GM23338 (cell line): ENCODE measurements around the gene LTBP2. TPM values are rescaled to one million over a fixed set of nuclear protein-coding genes. Genes with fewer than 3 reads are reported as not detected.

Source experiments
- ATAC-seq: fragments of 200-7000 bp; cut with Tn5 transposase; 3 replicates; pipeline ENCODE4 v1.9.1; 2020
- DNase-seq: peaks from one replicate; pipeline ENCODE4 v3.0.0-alpha.2; 2015; ENCODE audit warnings: low spot score
- H2AFZ ChIP-seq: fragments of 200-600 bp; sonication (generic); 2 replicates; pipeline ENCODE4 v1.8.0; 2016; ENCODE audit warnings: antibody characterized with exemption, mild to moderate bottlenecking, moderate library complexity
- H3F3A ChIP-seq: fragments of 200-600 bp; sonication (generic); replicated peaks from 2 replicates; pipeline ENCODE4 v1.8.0; 2017; ENCODE audit warnings: antibody characterized with exemption, mixed run types, low read depth
- H3K27ac ChIP-seq: fragments of 200-600 bp; sonication (generic); 2 replicates; pipeline ENCODE4 v1.6.1; 2016; ENCODE audit warnings: low read depth
- H3K27me3 ChIP-seq: fragments of 200-600 bp; sonication (generic); 2 replicates; pipeline ENCODE4 v1.8.0; 2016; ENCODE audit warnings: mild to moderate bottlenecking, mixed run types, moderate library complexity; ENCODE audit not compliant: insufficient read depth
- H3K36me3 ChIP-seq: fragments of 200-600 bp; sonication (generic); 2 replicates; pipeline ENCODE4 v1.8.0; 2016; ENCODE audit warnings: mild to moderate bottlenecking; ENCODE audit not compliant: insufficient read depth
- H3K4me1 ChIP-seq: fragments of 200-600 bp; sonication (generic); 2 replicates; pipeline ENCODE4 v1.8.0; 2016; ENCODE audit warnings: mild to moderate bottlenecking, moderate library complexity; ENCODE audit not compliant: insufficient read depth
- H3K4me2 ChIP-seq: fragments of 200-600 bp; sonication (generic); 2 replicates; pipeline ENCODE4 v1.7.1; 2017; ENCODE audit warnings: mixed run types
- H3K4me3 ChIP-seq: fragments of 200-600 bp; sonication (generic); 2 replicates; pipeline ENCODE4 v1.6.1; 2016; ENCODE audit warnings: mixed run types
- H3K79me2 ChIP-seq: fragments of 200-600 bp; sonication (generic); replicated peaks from 2 replicates; pipeline ENCODE4 v1.8.0; 2017; ENCODE audit warnings: mild to moderate bottlenecking; ENCODE audit not compliant: insufficient read depth
- H3K9me2 ChIP-seq: fragments of 200-600 bp; sonication (generic); 2 replicates; pipeline ENCODE4 v1.8.0; 2017; ENCODE audit not compliant: insufficient read depth
- H4K20me1 ChIP-seq: fragments of 200-600 bp; sonication (generic); replicated peaks from 2 replicates; pipeline ENCODE4 v1.8.0; 2017; ENCODE audit warnings: mild to moderate bottlenecking; ENCODE audit not compliant: insufficient read depth
- H3K27ac Mint-ChIP-seq: 2 replicates; pipeline ENCODE4 v1.8.0; 2020; ENCODE audit warnings: inconsistent platforms, mild to moderate bottlenecking, moderate library complexity, mixed read lengths
- H3K27me3 Mint-ChIP-seq: 3 replicates; pipeline ENCODE4 v1.8.0; 2022; ENCODE audit warnings: low read depth, mild to moderate bottlenecking, moderate library complexity, mixed read lengths, inconsistent platforms; ENCODE audit not compliant: insufficient read depth, poor library complexity
- H3K36me3 Mint-ChIP-seq: 3 replicates; pipeline ENCODE4 v1.8.0; 2021; ENCODE audit warnings: low read depth, mild to moderate bottlenecking, inconsistent platforms, moderate library complexity, mixed read lengths
- H3K4me1 Mint-ChIP-seq: 3 replicates; pipeline ENCODE4 v1.8.0; 2020; ENCODE audit warnings: mild to moderate bottlenecking, inconsistent platforms, mixed read lengths
- H3K4me3 Mint-ChIP-seq: 3 replicates; pipeline ENCODE4 v1.8.0; 2021; ENCODE audit warnings: moderate library complexity, mild to moderate bottlenecking, inconsistent platforms, mixed read lengths
- H3K9me3 Mint-ChIP-seq: 3 replicates; pipeline ENCODE4 v1.8.0; 2020; ENCODE audit warnings: moderate library complexity, mild to moderate bottlenecking, inconsistent platforms, mixed read lengths
- CREB1 ChIP-seq: fragments of 250-450 bp; sonication (Bioruptor Pico); IDR thresholded peaks from 2 replicates; pipeline ENCODE4 v1.5.0; 2020; ENCODE audit warnings: low read depth, mild to moderate bottlenecking, moderate library complexity
- CTCF ChIP-seq, 2 experiments: fragments of 200-600 bp in 1 of 2; sonication (generic) in 1 of 2; conservative IDR thresholded peaks; 2 replicates each; pipeline versions ENCODE4 v1.5.1 to v1.6.1; 2016 to 2017; ENCODE audit warnings: antibody characterized with exemption in 2 of 2, low read depth in 2 of 2, mild to moderate bottlenecking in 2 of 2, moderate library complexity in 1 of 2
- ETS1 ChIP-seq: IDR thresholded peaks from 2 replicates; pipeline ENCODE4 v1.6.1; 2016; ENCODE audit warnings: antibody characterized with exemption
- EZH2 ChIP-seq: fragments of 200-600 bp; sonication (generic); IDR thresholded peaks from one replicate; pipeline ENCODE4 v1.8.0; 2017; ENCODE audit warnings: antibody characterized with exemption, mild to moderate bottlenecking, low read depth; ENCODE audit not compliant: unreplicated experiment
- EZH2phosphoT487 ChIP-seq: fragments of 200-600 bp; sonication (generic); IDR thresholded peaks from one replicate; pipeline ENCODE4 v1.8.1; 2018; ENCODE audit warnings: antibody characterized with exemption; ENCODE audit not compliant: unreplicated experiment
- JUNB ChIP-seq: IDR thresholded peaks from one replicate; pipeline ENCODE4 v1.6.1; 2016; ENCODE audit warnings: antibody characterized with exemption; ENCODE audit not compliant: unreplicated experiment
- NANOG ChIP-seq: IDR thresholded peaks from 2 replicates; pipeline ENCODE4 v1.6.1; 2016; ENCODE audit warnings: antibody characterized with exemption, borderline replicate concordance
- POLR2AphosphoS5 ChIP-seq: IDR thresholded peaks from 2 replicates; pipeline ENCODE4 v1.6.1; 2016; ENCODE audit warnings: antibody characterized with exemption, low read depth
- REST ChIP-seq: IDR thresholded peaks from one replicate; pipeline ENCODE4 v1.6.1; 2018; ENCODE audit warnings: antibody characterized with exemption; ENCODE audit not compliant: unreplicated experiment
- STAT1 ChIP-seq: IDR thresholded peaks from one replicate; pipeline ENCODE4 v1.6.1; 2016; ENCODE audit warnings: antibody characterized with exemption; ENCODE audit not compliant: unreplicated experiment
- ZNF114 ChIP-seq: fragments of 250-450 bp; sonication (Bioruptor Pico); IDR thresholded peaks from 2 replicates; pipeline ENCODE4 v1.5.0; 2020; ENCODE audit warnings: mild to moderate bottlenecking, moderate library complexity
- ZNF331 ChIP-seq: fragments of 250-450 bp; sonication (Bioruptor Pico); IDR thresholded peaks from 2 replicates; pipeline ENCODE4 v1.5.0; 2020; ENCODE audit warnings: low read depth, mild to moderate bottlenecking, moderate library complexity
- ZNF462 ChIP-seq: fragments of 250-450 bp; sonication (Bioruptor Pico); IDR thresholded peaks from 2 replicates; pipeline ENCODE4 v1.5.0; 2020; ENCODE audit warnings: mild to moderate bottlenecking, moderate library complexity
- polyA plus RNA-seq: library from polyadenylated mRNA; unstranded; fragments of >200 nt; fragmentation: Nextera tagmentation; extraction: Ambion mirVana; gene quantifications from 2 replicates; pipeline ENCODE4 v1.2.1, GENCODE V29; 2016
- total RNA-seq: library from RNA; depleted of rRNA; stranded (reverse); fragments of >200 nt; shearing (Covaris generic); gene quantifications from 2 replicates; pipeline ENCODE4 v1.2.3, GENCODE V29; 2014

Gene LTBP2
- total and polyA plus RNA-seq, 2 experiments from 2014 or later: 0.27 to 0.49 TPM

- H3K27me3 ChIP-seq: no peaks in the 10 kb centered on the region
- Mint-ChIP-seq H3K27ac (no peak overlapping the region), H3K27me3 (peaks cover 2% of the 10 kb centered on the region), H3K4me1 (no peaks in the 10 kb centered on the region; the same call in 2 of the 3 replicates), H3K9me3 (no peaks in the 10 kb centered on the region), H3K4me3 (no peak overlapping the region), H3K36me3 (no peaks in the 10 kb centered on the region)
- TF ChIP-seq EZH2phosphoT487: no peak
- TF ChIP-seq ETS1: no peak
- TF ChIP-seq REST: no peak
- no peak for TF ChIP-seq CTCF (conservative IDR thresholded peaks at IDR 0.05; ENCODE audit: low read depth in 2 of 2)
- TF ChIP-seq EZH2: no peak
- TF ChIP-seq ZNF114 (CRISPR knock-in tag): no peak
- no peak for TF ChIP-seq ZNF331 (CRISPR knock-in tag)
- TF ChIP-seq STAT1: no peak
- no peak for TF ChIP-seq ZNF462 (CRISPR knock-in tag)
- TF ChIP-seq CREB1 (CRISPR knock-in tag): no peak
- no peak for TF ChIP-seq NANOG
- no peak for TF ChIP-seq JUNB
- TF ChIP-seq POLR2AphosphoS5: no peak
- H3K27ac ChIP-seq: no peak overlapping the region
- no peak overlapping the region for H2AFZ ChIP-seq
- DNase-seq (no peak), ATAC-seq (no peak)
- H3K4me3 ChIP-seq: no peak overlapping the region
- H3K4me1 ChIP-seq: no peaks in the 10 kb centered on the region
- no peaks in the 10 kb centered on the region for H3K36me3 ChIP-seq
- H3K79me2 ChIP-seq: no peaks in the 10 kb centered on the region
- no peak overlapping the region for H3K4me2 ChIP-seq
- no peaks in the 10 kb centered on the region for H4K20me1 ChIP-seq
- no peaks in the 10 kb centered on the region for H3K9me2 ChIP-seq
- no peaks in the 10 kb centered on the region for H3F3A ChIP-seq
Measured at GRCh38 chr14:74585406-74586335, 26.4 kb downstream of the LTBP2 start.
